ENCODE data around the gene RBM47. TPM values are rescaled to one million over a fixed set of nuclear protein-coding genes. Genes with fewer than 3 reads are reported as not detected.
"Not testable (repeated sequence)": the region's sequence is repeated elsewhere in the genome, so short reads cannot be mapped to it uniquely, and the experiment has no call there.

Gene RBM47
- total RNA-seq, 4 donors from 2014 or later: 13.3 to 38.3 (median 21.8) TPM

DNA sequence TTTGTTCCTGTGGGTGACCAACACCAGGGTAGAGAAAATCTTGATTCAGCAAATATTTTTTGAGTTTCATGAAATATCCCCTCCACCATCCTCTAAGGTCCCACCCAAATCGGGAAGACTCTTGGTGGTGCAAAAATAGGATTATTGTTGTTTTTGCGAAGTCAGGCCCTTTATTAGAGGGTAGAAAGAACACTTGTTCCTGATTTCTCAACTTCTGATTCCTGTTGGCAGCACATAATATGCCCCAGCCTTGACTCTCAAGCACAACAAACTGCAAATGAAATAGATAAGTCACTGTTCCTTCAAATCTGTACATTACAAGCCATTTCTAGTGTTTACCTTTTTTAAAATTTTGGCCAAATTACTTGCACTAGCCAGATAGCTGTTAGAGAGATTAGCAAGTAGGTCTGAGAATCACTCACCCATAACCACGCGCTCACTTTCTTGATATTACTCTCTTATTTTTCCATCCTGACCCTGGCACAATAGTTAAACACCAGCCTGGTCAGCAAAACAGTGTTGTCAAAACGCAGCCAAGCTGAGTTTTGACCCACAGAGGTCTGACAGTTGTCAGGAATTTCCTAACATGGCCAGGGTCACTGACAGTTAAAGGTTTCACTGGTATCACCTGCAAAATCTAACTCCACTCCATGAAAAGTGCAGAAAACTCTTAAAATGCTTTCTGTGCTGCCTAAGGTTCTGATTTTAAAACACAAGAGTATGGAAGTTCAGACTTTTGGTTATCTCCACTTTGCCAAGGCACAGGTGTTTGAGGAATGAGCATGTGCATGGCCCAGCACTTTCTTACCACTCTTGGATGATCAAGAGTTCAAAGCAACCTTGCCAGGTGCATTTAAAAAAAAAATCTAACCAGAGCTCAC is 69.8 kb downstream of the RBM47 start:
- Histone ChIP-seq H3K4me1 (no peaks in the 10 kb centered on the region), H3K27ac (replicated peaks in 1 of 4) (peak overlapping the region in 3 of 4 donors; percentile 11 to 31 (median 27)), H3K27me3 (no peaks in the 10 kb centered on the region), H3K4me3 (no peak overlapping the region), H3K9me3 (no peaks in the 10 kb centered on the region), H3K36me3 (no peaks in the 10 kb centered on the region)
- no peak for DNase-seq (ENCODE audit: extremely low spot score)
- intact Hi-C loops (cut with DNase I): no loop called here
- TF ChIP-seq POLR2A (IDR thresholded peaks at IDR 0.05; ENCODE audit: low read depth) (no peak), POLR2AphosphoS5 (IDR thresholded peaks at IDR 0.05) (no peak), EP300 (IDR thresholded peaks at IDR 0.05) (no peak)
- TF ChIP-seq, protein P1, sequence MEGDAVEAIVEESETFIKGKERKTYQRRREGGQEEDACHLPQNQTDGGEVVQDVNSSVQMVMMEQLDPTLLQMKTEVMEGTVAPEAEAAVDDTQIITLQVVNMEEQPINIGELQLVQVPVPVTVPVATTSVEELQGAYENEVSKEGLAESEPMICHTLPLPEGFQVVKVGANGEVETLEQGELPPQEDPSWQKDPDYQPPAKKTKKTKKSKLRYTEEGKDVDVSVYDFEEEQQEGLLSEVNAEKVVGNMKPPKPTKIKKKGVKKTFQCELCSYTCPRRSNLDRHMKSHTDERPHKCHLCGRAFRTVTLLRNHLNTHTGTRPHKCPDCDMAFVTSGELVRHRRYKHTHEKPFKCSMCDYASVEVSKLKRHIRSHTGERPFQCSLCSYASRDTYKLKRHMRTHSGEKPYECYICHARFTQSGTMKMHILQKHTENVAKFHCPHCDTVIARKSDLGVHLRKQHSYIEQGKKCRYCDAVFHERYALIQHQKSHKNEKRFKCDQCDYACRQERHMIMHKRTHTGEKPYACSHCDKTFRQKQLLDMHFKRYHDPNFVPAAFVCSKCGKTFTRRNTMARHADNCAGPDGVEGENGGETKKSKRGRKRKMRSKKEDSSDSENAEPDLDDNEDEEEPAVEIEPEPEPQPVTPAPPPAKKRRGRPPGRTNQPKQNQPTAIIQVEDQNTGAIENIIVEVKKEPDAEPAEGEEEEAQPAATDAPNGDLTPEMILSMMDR (IDR thresholded peaks at IDR 0.05): no peak
- 80% methylated on average over 5 of the region's 5 CpGs for WGBS

DNA sequence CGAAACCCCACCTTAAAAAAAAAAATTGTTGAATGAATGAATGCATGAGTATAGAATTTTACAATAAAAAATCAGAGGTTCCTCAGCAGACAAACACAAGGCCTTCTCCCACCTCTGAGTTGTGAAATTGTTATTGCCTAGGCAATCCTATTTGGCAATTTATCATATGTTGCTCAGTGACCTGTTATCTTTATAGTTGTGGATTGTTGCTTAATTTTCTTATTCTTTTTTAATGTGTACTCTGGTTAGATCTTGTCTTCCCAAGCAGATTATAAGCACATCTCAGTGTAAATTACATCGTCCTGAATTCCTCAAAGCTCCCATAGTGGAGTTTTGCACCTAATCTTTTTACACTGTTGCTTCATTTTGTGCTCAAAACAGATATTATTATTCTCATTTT is 71.9 kb downstream of the RBM47 start:
- no peaks in the 10 kb centered on the region for H3K36me3 ChIP-seq
- no peak for DNase-seq (ENCODE audit: extremely low spot score)
- H3K27ac ChIP-seq (replicated peaks in 1 of 4): no peak overlapping the region
- H3K4me3 ChIP-seq: no peak overlapping the region
- H3K27me3 ChIP-seq: no peaks in the 10 kb centered on the region
- WGBS: 96% methylated on average over 2 of the region's 2 CpGs
- TF ChIP-seq POLR2AphosphoS5 (IDR thresholded peaks at IDR 0.05) (no peak), POLR2A (IDR thresholded peaks at IDR 0.05; ENCODE audit: low read depth) (no peak), EP300 (IDR thresholded peaks at IDR 0.05) (no peak)
- TF ChIP-seq, protein P1 (IDR thresholded peaks at IDR 0.05): no peak
- no peaks in the 10 kb centered on the region for H3K4me1 ChIP-seq
- intact Hi-C loops (cut with DNase I): no loop called here
- no peaks in the 10 kb centered on the region for H3K9me3 ChIP-seq

GRCh38 chr4:40555176-40555900 is 74.3 kb downstream of the RBM47 start:
- no peak overlapping the region for H3K4me3 ChIP-seq
- peaks cover 0 to 6% (median 0%) of the 10 kb centered on the region in 4 donors for H3K4me1 ChIP-seq
- no peak for DNase-seq (ENCODE audit: extremely low spot score)
- H3K27me3 ChIP-seq: no peaks in the 10 kb centered on the region
- TF ChIP-seq EP300 (IDR thresholded peaks at IDR 0.05): no peak
- TF ChIP-seq POLR2A (IDR thresholded peaks at IDR 0.05; ENCODE audit: low read depth): no peak
- TF ChIP-seq, protein P1 (IDR thresholded peaks at IDR 0.05): no peak
- TF ChIP-seq POLR2AphosphoS5 (IDR thresholded peaks at IDR 0.05): no peak
- intact Hi-C loops (cut with DNase I): no loop called here
- peak overlapping the region in 2 of 4 donors; percentile 19 to 35 for H3K27ac ChIP-seq (replicated peaks in 1 of 4)
- no peaks in the 10 kb centered on the region for H3K36me3 ChIP-seq
- 85% methylated on average over 15 of the region's 15 CpGs for WGBS
- no peaks in the 10 kb centered on the region for H3K9me3 ChIP-seq

DNA sequence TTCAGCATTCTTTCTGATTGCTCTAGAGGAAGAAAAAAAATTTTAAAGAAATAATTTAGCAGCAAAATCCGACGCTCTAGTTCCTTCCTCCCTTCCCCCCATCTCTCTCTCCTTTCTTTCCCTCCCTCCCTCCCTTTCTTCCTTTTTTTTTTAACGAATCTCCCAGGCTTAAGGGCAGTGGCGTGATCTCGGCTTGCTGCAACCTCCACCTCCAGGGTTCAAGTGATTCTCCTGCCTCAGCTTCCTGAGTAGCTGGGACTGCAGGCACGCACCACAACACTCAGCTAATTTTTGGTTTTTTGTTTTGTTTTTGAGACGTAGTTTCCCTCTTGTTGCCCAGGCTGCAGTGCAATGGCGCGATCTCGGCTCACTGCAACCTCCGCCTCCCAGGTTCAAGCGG is 75.0 kb downstream of the RBM47 start:
- H3K36me3 ChIP-seq; H3K9me3 ChIP-seq; H3K4me3 ChIP-seq; DNase-seq (ENCODE audit: extremely low spot score); intact Hi-C loops (cut with DNase I); H3K4me1 ChIP-seq; H3K27me3 ChIP-seq: not testable (repeated sequence)
- WGBS: 64% methylated on average over 12 of the region's 12 CpGs
- H3K27ac ChIP-seq (replicated peaks in 1 of 4): peak overlapping the region in 2 of 4 donors; percentile 19 to 35

DNA sequence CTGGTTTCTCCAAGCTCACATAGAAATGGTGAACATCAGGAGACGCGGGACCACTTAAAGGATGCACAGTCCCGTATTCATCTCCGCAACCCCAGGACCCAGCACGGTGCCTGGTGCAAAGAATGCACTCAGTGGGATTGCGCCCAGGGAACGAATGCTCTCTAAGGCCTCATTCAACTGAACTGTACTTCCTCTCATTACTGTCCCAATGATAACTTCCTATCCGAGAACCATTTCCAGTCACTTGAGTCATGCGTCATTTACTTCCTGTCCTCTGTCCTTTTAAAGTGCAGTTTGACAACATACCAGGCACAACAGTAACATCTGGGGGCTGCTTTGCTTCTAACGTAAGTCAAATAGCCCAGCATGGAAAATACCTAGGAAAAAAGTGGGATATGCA is 75.7 kb downstream of the RBM47 start:
- Histone ChIP-seq H3K9me3 (no peaks in the 10 kb centered on the region), H3K36me3 (no peaks in the 10 kb centered on the region), H3K4me3 (no peak overlapping the region), H3K27ac (replicated peaks in 1 of 4) (peak overlapping the region in 2 of 4 donors; percentile 17 to 35), H3K27me3 (no peaks in the 10 kb centered on the region), H3K4me1 (peaks cover 0 to 7% (median 0%) of the 10 kb centered on the region in 4 donors)
- TF ChIP-seq EP300 (IDR thresholded peaks at IDR 0.05) (no peak), POLR2AphosphoS5 (IDR thresholded peaks at IDR 0.05) (peak in 1 of 2 donors; percentile 44)
- WGBS: 70% methylated on average over 9 of the region's 10 CpGs
- DNase-seq (ENCODE audit: extremely low spot score): no peak
- intact Hi-C loops (cut with DNase I): no loop called here

All from esophagus muscularis mucosa (tissue), 4 donors.